ENCODE measurements around the gene TMEM161A. TPM values are rescaled to one million over a fixed set of nuclear protein-coding genes. Genes with fewer than 3 reads are reported as not detected.

Gene TMEM161A
- total RNA-seq, 2 donors from 2014 or later: 19.1 to 21.2 TPM

DNA sequence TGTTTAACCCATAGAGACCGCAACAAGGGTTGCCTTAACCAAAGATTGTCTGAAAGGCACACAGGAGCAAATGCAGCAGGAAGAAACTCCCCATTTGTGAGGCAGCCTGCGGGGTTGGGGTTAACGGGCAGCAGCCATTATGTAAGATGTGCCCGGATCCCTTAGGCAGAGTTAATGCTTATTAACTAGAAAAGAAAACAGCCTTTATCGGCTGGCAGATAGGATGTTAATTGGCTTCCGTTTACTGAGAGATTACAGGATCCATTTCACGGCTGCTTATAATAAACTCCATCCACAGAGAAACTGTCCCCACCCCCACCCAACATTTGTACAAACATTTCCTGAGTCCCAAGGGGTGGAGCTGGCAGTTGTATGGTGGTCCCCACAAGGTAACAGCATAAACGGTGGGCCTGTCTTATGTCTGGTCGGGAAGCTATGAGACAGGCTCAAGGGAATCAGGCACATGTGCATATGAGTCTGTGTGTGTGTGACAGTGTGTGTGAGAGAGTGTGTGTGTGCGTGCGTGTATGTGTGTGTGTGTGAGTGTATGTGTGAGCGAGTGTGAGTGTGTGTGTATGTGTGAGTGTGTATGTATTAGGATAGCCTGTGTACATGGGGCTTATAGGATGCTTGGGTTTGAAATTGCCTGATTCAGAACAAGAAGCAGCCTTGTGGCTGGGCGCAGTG is 63.9 kb downstream of the TMEM161A start:
- DNase-seq (no peak), ATAC-seq (no peak)
- intact Hi-C loops (cut with DNase I): no loop called here

DNA sequence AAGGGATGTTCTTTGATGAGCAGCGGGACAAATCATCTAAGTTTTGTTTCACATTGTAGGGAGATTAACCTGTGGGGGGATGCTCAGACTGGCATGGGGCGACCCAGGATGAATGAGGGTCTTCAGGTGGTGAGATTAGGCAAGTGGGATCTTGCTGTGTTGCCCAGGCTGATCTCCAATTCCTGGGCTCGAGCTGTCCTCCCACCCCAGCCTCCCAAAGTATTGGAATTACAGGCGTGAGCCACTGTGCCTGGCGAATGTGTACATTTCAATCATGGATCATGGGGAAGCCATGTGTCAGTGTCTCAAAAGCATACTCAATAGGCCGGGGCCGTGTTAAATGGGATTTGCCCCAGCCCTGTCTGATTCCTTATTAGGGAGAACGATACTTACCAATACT is 66.4 kb downstream of the TMEM161A start:
- ATAC-seq: no peak
- intact Hi-C loops (cut with DNase I): no loop called here

More for the DNA sequence above, 66.4 kb downstream of the TMEM161A start:
- no peak for DNase-seq

Other genes with a start within 250 kb of the TMEM161A start
- 1 to 10 TPM in 1 of 2 donors, under 1 TPM in 1; 0.80 to 2.1 TPM for gene CERS1, start 242.3 kb downstream of the TMEM161A start, total RNA-seq
- gene COPE, start 219.1 kb downstream of the TMEM161A start, total RNA-seq: 100 to 1,000 TPM; 136 to 149 TPM
- gene DDX49, start 218.8 kb downstream of the TMEM161A start, total RNA-seq: 10 to 100 TPM; 23.6 to 24.2 TPM
- 10 to 100 TPM; 15.2 to 18.9 TPM for gene HOMER3, start 197.3 kb downstream of the TMEM161A start, total RNA-seq
- gene SUGP2, start 105.0 kb downstream of the TMEM161A start, total RNA-seq: 10 to 100 TPM; 59.7 to 63.7 TPM
- gene ARMC6, start 104.9 kb downstream of the TMEM161A start, total RNA-seq: 10 to 100 TPM; 12.9 to 16.9 TPM
- 10 to 100 TPM; 13.9 to 15.2 TPM for gene SLC25A42, start 74.5 kb downstream of the TMEM161A start, total RNA-seq
- under 1 TPM; 0.21 to 0.55 TPM for gene MEF2B, start 31.8 kb upstream of the TMEM161A start, total RNA-seq
- gene BORCS8, start 53.7 kb upstream of the TMEM161A start, total RNA-seq: 10 to 100 TPM; 20.1 to 24.0 TPM
- 10 to 100 TPM; 40.7 to 46.2 TPM for gene RFXANK, start 53.8 kb upstream of the TMEM161A start, total RNA-seq
- gene NR2C2AP, start 64.9 kb upstream of the TMEM161A start, total RNA-seq: 10 to 100 TPM in 1 of 2 donors, 1 to 10 TPM in 1; 9.4 to 11.2 TPM
- not detected for gene NCAN, start 73.5 kb upstream of the TMEM161A start, total RNA-seq
- gene TM6SF2, start 134.8 kb upstream of the TMEM161A start, total RNA-seq: 1 to 10 TPM in 1 of 2 donors, under 1 TPM in 1; 0.59 to 1.4 TPM
- 10 to 100 TPM; 33.5 to 40.5 TPM for gene SUGP1, start 182.0 kb upstream of the TMEM161A start, total RNA-seq
- gene MAU2, start 182.4 kb upstream of the TMEM161A start, total RNA-seq: 10 to 100 TPM; 26.2 to 35.5 TPM